Activated naive CD4-positive, alpha-beta T cell treated with anti-CD3 and anti-CD28 coated beads, Interleukin-2, amount 50 U/mL, for 72 hours (primary cell): Measurements from ENCODE around the gene ZMIZ1. TPM values are rescaled to one million over a fixed set of nuclear protein-coding genes. Genes with fewer than 3 reads are reported as not detected.
A peak's percentile ranks its signal among the peaks of the same experiment; 100 is the strongest.

Experiments used
- ATAC-seq, 2 donors: fragments of 150-1000 bp; cut with Tn5 transposase; 2 replicates each; pipeline ENCODE4 v1.10.0; 2021; ENCODE audit warnings: mild to moderate bottlenecking in 2 of 2, moderate library complexity in 2 of 2
- DNase-seq, 2 donors: peaks; one replicate each; pipeline ENCODE4 v3.0.0; 2021 to 2022; ENCODE audit warnings: low spot score in 2 of 2
- H3K27ac Mint-ChIP-seq, 2 donors: one replicate each; pipeline ENCODE4 v1.8.0; 2022; ENCODE audit warnings: mild to moderate bottlenecking in 2 of 2, mixed read lengths in 2 of 2
- H3K36me3 Mint-ChIP-seq, 2 donors: one replicate each; pipeline ENCODE4 v1.8.0; 2022; ENCODE audit warnings: mixed read lengths in 2 of 2
- H3K9me3 Mint-ChIP-seq, 2 donors: one replicate each; pipeline ENCODE4 v1.8.0; 2022; ENCODE audit warnings: mixed read lengths in 2 of 2
- total RNA-seq, 2 donors: library from RNA; stranded (reverse); gene quantifications; one replicate each; pipeline ENCODE4 v1.2.3, GENCODE V29; 2022

The ZMIZ1 gene
- total RNA-seq, 2 donors from 2014 or later = 16.1 to 42.7 TPM

DNA sequence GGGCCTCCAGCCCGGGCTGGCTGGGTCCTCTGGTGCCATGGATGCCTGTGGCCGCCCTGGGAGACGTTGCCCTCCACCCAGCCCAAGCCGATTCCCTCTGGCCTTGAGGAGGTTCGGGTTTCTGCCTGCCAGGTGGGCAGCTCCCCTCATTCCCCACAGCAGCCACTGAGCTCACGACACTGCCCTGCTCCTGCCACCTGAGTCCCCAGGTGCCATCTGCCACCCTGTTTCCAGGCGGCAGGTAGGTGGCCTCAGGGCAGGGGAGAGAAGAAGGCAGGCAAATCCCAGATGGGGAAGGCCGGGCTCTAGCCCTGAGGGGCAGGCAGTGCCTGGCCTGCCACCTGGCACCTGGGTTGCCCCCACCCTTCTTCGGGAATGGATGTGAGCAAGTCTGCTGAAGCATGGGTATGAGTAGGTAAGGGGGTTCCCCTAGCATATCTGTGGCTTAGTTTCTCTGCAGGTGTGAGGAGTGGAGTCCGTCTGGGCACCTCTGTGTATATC lies 186.3 kb downstream of the ZMIZ1 start:
- peak; percentile 27 to 64 for ATAC-seq
- H3K36me3 Mint-ChIP-seq = no peaks in the 10 kb centered on the region
- H3K9me3 Mint-ChIP-seq = no peaks in the 10 kb centered on the region
- peak overlapping the region in 1 of 2 donors; percentile 30 for H3K27ac Mint-ChIP-seq
- DNase-seq = no peak

DNA sequence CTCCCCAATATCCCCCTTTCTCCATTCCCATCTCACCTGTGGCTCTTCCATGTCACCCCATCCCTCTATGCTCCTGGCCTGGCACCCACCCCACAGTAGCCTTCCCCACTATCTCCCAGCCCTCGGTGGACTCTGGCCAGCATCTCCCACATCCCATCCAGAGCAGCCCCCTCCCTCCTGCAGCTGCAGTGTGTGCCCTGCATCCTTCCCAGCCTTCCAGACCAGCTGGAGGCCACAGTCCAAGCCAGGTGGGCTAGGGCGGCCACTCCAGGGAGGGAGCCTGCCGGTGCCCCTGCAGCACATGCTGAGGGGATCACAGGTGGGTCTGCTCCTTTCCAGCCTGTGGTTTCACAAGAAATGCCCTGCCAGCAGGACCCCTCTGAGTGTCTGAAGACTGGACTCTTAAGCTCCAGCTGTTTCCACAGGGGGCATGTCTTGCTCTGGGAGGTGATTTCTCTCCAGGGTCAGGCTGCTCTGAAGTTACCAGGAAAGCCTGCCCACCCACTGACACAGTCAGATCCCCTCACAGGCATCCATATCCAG lies 187.6 kb downstream of the ZMIZ1 start:
- no peak for ATAC-seq
- no peaks in the 10 kb centered on the region for H3K36me3 Mint-ChIP-seq
- no peaks in the 10 kb centered on the region for H3K9me3 Mint-ChIP-seq

GRCh38 chr10:79258894-79259293 lies 190.1 kb downstream of the ZMIZ1 start:
- no peak for ATAC-seq
- DNase-seq = no peak
- H3K36me3 Mint-ChIP-seq = no peaks in the 10 kb centered on the region
- H3K9me3 Mint-ChIP-seq = no peaks in the 10 kb centered on the region
- no peak overlapping the region for H3K27ac Mint-ChIP-seq

More for the DNA sequence above, 187.6 kb downstream of the ZMIZ1 start:
- no peak overlapping the region for H3K27ac Mint-ChIP-seq
- no peak for DNase-seq

DNA sequence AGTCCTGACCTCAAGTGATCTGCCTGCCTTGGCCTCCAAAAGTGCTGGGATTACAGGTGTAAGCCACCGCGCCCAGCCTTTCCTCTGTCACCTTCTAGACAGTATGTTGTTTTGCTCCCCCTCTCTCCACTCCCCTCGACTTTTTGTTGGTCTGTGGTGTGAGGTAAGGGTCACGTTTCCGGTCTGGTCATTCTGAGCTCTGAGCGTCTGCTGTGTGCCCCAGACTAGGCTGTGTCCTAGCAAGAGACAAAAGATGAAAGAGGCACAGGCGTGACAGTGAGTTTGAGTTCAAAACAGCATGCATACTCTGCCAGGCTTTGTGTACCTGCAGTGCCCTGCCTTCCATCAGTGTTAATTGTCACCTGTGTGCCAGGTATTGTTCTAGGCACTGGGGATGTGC lies 191.1 kb downstream of the ZMIZ1 start:
- ATAC-seq (no peak), DNase-seq (no peak)
- Mint-ChIP-seq H3K27ac (no peak overlapping the region), H3K36me3 (no peaks in the 10 kb centered on the region), H3K9me3 (no peaks in the 10 kb centered on the region)

GRCh38 chr10:79260811-79261740 lies 192.3 kb downstream of the ZMIZ1 start:
- Mint-ChIP-seq H3K9me3 (no peaks in the 10 kb centered on the region), H3K36me3 (no peaks in the 10 kb centered on the region), H3K27ac (no peak overlapping the region)
- no peak for DNase-seq
- no peak for ATAC-seq

- DNase-seq = no peak
- no peak for ATAC-seq
- Mint-ChIP-seq H3K36me3 (no peaks in the 10 kb centered on the region), H3K27ac (no peak overlapping the region), H3K9me3 (no peaks in the 10 kb centered on the region)
These were observed 193.4 kb downstream of the ZMIZ1 start for GRCh38 chr10:79262131-79262530.

DNA sequence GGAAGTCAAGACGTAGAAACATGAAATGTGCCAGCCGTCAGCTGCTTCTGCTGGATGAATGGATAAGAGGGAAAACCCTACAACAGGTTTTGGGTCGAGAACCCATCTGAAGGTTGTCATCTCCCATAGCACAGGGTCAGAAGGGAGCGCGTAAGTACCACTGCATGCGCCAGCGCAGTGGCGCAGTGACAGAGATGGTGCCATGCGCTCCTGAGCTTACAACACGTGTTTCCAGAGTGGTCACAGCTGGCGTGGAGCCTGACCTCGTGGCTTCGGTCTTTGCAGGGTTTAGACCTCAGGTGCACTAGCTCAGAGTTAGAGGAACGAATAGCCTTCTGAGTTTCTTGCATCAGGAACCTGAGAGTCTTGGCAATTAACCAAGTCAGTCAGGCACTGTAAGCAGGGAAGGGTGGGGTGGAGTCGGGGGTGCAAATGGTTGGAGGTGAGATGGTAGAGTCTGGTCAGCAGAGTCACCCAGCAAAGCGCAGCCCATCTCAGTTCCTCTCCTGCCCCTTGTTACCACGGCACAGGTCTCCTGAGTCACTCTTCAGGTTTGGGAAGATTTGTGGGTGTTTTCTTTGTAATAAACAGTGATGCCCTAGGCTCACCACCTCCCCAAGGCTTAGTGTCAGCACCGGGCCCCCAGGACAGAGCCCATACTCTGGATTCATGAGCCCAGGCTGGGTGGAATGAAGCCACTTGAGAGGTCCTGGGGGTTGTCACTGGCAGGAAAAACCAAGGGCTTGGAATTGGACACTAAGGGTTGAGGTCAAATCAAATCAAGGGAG lies 194.4 kb downstream of the ZMIZ1 start:
- ATAC-seq (no peak), DNase-seq (no peak)
- Mint-ChIP-seq H3K27ac (peak overlapping the region in 1 of 2 donors; percentile 2), H3K36me3 (no peaks in the 10 kb centered on the region), H3K9me3 (no peaks in the 10 kb centered on the region)

GRCh38 chr10:79263939-79264338 lies 195.2 kb downstream of the ZMIZ1 start:
- ATAC-seq = no peak
- H3K27ac Mint-ChIP-seq = no peak overlapping the region
- H3K9me3 Mint-ChIP-seq = no peaks in the 10 kb centered on the region

DNA sequence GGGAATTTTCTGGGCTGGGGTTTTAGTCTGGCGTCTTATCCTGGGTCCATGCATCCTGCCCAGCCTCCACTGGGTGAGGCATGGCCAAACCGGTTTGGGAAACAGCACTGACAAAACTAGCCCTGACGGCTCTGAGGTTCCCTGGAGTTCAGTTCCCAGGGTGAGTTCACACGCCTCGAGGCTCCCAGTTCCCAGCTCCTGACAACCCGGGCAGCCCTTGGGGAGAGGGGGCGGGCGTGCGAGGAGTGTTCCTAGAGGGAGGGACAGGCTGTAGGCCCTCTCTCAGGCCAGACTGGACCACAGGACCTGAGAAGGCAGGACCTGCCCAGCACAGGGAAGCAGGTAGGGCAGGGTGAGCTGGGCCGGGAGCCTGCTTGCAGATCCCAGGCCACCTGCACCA lies 196.2 kb downstream of the ZMIZ1 start:
- ATAC-seq = no peak
- Mint-ChIP-seq H3K9me3 (no peaks in the 10 kb centered on the region), H3K36me3 (no peaks in the 10 kb centered on the region), H3K27ac (no peak overlapping the region)
- no peak for DNase-seq

More at GRCh38 chr10:79263939-79264338, 195.2 kb downstream of the ZMIZ1 start:
- no peaks in the 10 kb centered on the region for H3K36me3 Mint-ChIP-seq
- no peak for DNase-seq

- Mint-ChIP-seq H3K27ac (peak overlapping the region; percentile 35 to 36), H3K36me3 (no peaks in the 10 kb centered on the region), H3K9me3 (no peaks in the 10 kb centered on the region)
- peak; percentile 27 to 28 for ATAC-seq
- DNase-seq = no peak
These were observed 197.3 kb downstream of the ZMIZ1 start for GRCh38 chr10:79266084-79266483.

DNA sequence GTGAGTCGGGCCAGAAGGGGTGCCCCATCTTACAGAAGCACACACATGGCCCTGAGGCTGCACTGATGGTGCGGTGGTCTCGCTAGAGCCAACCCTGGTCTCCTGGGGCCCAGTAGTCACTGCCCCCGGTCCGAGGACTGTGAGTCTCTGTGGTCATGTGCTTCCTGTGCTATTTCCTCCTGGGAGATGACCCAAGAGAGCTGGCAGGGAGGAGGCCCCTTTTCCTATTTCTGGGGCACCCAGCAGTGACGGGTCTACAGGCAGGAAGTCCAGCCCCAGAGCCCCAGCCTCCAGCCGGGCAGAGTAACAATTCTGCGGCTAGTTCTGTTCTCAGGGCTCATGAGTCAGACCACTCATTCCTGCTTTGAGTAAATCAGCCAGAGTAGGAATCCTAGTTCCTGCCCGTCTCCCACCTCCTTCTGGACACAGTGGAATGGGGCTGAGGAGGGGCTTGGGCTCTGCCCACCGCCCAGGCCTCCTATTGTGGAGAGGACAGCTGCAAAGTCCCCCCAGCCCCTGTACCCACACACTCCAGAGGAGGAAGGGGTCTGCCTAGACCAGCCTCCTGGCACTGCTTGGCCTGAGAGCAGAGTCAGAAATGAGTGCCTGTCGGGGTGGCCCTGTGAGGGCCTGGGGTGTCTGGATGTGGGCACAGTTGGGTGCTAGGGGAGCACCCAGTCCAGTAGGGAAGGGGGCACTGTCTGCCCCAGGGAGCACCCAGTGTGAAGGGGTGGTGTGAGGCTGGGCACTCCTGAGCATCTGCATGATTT lies 198.0 kb downstream of the ZMIZ1 start:
- DNase-seq (no peak), ATAC-seq (peak; percentile 71 to 83)
- no peaks in the 10 kb centered on the region for H3K36me3 Mint-ChIP-seq
- no peaks in the 10 kb centered on the region for H3K9me3 Mint-ChIP-seq
- H3K27ac Mint-ChIP-seq = peak overlapping the region; percentile 35 to 79

GRCh38 chr10:79267499-79267898 lies 198.7 kb downstream of the ZMIZ1 start:
- no peaks in the 10 kb centered on the region for H3K36me3 Mint-ChIP-seq
- ATAC-seq (no peak), DNase-seq (no peak)
- no peaks in the 10 kb centered on the region for H3K9me3 Mint-ChIP-seq
- H3K27ac Mint-ChIP-seq = no peak overlapping the region

- no peaks in the 10 kb centered on the region for H3K9me3 Mint-ChIP-seq
- no peak for ATAC-seq
- no peaks in the 10 kb centered on the region for H3K36me3 Mint-ChIP-seq
- H3K27ac Mint-ChIP-seq = peak overlapping the region in 1 of 2 donors; percentile 38
- DNase-seq = no peak
These were observed 199.4 kb downstream of the ZMIZ1 start for GRCh38 chr10:79268161-79268601.

DNA sequence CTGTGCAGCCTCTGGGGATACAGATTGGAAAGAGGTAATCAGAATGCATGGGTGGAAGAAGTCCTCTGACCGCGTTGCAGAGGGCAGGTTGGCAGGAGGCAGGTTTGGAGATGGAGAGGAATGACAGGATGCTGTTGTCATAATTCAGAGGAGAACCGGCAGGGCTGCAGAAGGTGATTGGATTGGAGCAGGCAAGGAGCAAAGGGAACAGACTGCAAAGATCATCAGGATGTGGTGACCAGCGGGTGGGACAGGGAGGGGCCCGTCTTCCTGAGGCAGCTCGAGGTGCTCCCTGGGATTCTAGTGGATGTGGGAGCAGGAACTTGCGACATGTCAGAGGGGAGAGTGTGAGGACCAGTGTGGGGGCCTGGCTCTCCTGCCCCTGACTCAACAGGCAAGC lies 200.0 kb downstream of the ZMIZ1 start:
- Mint-ChIP-seq H3K36me3 (no peaks in the 10 kb centered on the region), H3K27ac (peak overlapping the region; percentile 38 to 87), H3K9me3 (no peaks in the 10 kb centered on the region)
- ATAC-seq (no peak), DNase-seq (no peak)

DNA sequence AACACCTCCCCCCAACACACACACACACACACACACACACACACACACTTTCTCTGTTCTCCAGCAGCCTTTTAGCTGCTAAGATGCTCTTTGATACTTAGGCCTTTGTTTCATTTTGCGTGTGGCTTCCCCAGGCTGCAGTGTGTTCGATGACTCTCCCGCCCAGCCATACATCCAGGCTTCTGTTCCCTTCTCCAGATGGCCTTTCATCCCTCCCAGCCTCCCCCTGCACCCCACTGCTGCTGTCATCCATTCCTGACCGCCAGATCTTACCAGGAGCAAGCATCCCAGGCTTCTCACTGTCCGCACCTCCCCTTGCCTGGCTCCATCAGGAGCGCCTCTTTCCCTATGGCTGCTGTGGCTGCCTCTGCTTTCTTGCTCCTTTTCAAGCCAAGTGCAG lies 200.7 kb downstream of the ZMIZ1 start:
- no peak for ATAC-seq
- no peaks in the 10 kb centered on the region for H3K9me3 Mint-ChIP-seq
- no peak for DNase-seq
- no peaks in the 10 kb centered on the region for H3K36me3 Mint-ChIP-seq
- H3K27ac Mint-ChIP-seq = peak overlapping the region; percentile 38 to 67

- ATAC-seq (no peak), DNase-seq (no peak)
- Mint-ChIP-seq H3K36me3 (no peaks in the 10 kb centered on the region), H3K27ac (peak overlapping the region in 1 of 2 donors; percentile 38), H3K9me3 (no peaks in the 10 kb centered on the region)
These were observed 201.2 kb downstream of the ZMIZ1 start for GRCh38 chr10:79269969-79270368.
